Measurements from ENCODE around the gene INSIG2. TPM values are rescaled to one million over a fixed set of nuclear protein-coding genes. Genes with fewer than 3 reads are reported as not detected.

The INSIG2 gene
- total RNA-seq, 1 donor: 9.5 TPM

DNA sequence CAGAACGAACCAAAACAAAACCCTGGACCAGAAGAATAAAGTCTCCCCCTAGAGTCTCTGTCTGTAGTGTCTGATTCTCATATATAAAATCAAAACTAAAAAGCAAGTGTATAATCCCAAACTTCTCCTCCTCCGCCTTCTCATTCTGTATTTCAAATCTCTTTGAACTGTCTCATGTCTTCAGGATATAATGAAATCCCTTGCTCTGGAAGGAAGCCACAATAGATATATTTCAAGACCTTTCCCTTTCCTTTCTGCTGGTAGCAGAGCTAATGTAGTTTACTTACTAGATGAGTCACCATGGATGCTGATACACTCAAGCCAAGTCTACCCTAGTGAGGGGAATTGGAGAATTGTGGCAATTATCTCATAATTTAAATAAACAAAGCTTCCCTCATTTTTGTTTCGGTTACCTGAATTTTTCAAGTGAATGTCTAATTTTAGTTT is 40.9 kb upstream of the INSIG2 start:
- TF ChIP-seq, protein P1, sequence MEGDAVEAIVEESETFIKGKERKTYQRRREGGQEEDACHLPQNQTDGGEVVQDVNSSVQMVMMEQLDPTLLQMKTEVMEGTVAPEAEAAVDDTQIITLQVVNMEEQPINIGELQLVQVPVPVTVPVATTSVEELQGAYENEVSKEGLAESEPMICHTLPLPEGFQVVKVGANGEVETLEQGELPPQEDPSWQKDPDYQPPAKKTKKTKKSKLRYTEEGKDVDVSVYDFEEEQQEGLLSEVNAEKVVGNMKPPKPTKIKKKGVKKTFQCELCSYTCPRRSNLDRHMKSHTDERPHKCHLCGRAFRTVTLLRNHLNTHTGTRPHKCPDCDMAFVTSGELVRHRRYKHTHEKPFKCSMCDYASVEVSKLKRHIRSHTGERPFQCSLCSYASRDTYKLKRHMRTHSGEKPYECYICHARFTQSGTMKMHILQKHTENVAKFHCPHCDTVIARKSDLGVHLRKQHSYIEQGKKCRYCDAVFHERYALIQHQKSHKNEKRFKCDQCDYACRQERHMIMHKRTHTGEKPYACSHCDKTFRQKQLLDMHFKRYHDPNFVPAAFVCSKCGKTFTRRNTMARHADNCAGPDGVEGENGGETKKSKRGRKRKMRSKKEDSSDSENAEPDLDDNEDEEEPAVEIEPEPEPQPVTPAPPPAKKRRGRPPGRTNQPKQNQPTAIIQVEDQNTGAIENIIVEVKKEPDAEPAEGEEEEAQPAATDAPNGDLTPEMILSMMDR (IDR thresholded peaks at IDR 0.05; ENCODE audit: insufficient read depth, low read length): no peak
- DNase-seq (ENCODE audit: low read depth): peak; percentile 64
- no peak overlapping the region for H3K4me3 ChIP-seq (ENCODE audit: low read depth, low read length)

DNA sequence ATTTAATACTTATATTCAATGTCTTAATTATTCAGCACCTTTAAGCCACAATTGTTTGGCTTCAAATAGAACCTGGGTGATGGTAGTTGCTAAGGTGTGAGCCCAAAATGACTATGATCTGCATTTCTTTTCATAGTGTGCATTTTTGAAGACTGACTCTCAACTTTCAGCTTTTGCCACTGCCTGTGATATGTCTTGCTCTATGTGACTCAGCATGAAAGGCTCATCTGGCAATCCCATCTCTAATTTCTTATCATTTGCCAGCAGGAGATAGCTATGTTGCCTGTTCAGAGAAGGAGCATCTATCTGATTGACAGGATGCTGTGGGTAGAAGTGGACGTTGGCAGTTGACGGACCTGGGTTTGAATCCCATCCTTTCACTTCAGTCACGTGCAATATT is 39.9 kb upstream of the INSIG2 start:
- TF ChIP-seq, protein P1 (IDR thresholded peaks at IDR 0.05; ENCODE audit: insufficient read depth, low read length): no peak
- no peak overlapping the region for H3K4me3 ChIP-seq (ENCODE audit: low read depth, low read length)
- no peak for DNase-seq (ENCODE audit: low read depth)

DNA sequence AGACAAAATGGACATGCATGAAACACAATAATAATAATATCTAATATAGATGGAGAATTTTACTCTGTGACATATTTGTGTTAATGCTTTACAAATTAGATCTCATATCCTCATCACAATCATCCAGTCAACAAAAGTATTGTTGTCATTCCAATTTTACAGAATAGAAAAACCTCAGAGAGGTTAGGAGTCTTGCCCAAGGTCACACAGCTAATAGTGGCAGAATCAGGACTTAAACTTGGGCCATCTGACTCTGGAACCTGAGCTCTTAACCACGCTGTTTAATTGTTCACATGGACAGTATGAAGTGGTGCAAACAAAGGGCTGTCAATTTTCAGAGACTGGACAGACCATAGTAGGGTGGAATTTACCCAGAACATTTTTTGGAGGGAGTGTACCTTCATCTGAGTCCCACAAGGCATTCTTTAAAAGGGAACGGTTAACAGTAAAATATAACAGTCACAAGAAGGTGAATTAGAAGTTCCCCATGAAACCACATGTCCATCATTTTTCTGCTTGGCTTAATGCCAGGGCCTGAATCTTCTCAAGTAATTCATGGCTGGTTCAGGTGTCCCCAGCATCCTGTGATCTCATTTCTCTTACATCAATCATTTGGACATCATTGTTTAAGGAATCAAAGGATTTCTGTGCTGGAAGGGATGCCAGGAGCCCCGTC is 39.0 kb upstream of the INSIG2 start:
- H3K4me3 ChIP-seq (ENCODE audit: low read depth, low read length): no peak overlapping the region
- TF ChIP-seq, protein P1 (IDR thresholded peaks at IDR 0.05; ENCODE audit: insufficient read depth, low read length): no peak
- no peak for DNase-seq (ENCODE audit: low read depth)

DNA sequence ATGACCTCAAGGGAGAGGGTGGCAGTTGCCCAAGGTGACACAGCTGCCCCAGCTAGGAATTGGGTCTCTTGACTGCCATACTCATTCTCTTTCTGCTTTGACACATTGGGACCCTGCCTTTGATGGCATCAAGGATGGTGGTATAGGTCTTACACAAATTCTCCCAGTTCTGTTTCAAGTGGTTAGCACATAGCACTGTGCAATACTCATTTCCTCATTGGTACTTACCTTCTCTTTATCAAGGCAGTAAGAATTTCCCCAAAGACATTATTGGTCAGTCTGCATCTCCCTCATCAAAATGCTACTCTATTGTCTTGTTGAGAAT is 38.5 kb upstream of the INSIG2 start:
- TF ChIP-seq, protein P1 (IDR thresholded peaks at IDR 0.05; ENCODE audit: insufficient read depth, low read length): no peak
- no peak overlapping the region for H3K4me3 ChIP-seq (ENCODE audit: low read depth, low read length)
- DNase-seq (ENCODE audit: low read depth): no peak

DNA sequence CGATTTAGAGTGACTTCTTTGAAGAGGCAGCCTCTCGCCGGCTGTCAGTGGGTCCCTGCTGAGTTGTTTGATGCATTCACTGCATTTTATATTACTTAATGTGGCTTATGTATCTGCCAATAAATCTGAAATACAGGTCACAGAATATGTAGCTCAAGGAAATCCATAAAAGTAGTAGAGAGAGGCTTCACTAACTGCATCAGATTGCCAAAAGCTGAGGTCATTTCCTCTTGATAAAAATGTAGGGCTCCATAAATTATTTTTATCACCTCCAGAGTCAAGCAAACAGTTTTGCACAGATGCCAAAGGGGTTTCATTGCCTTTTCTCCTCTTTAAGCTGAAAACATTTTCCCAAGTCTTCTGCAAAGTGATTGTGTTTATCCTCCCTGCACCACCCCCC is 37.9 kb upstream of the INSIG2 start:
- TF ChIP-seq, protein P1 (IDR thresholded peaks at IDR 0.05; ENCODE audit: insufficient read depth, low read length): no peak
- H3K4me3 ChIP-seq (ENCODE audit: low read depth, low read length): no peak overlapping the region
- peak; percentile 19 for DNase-seq (ENCODE audit: low read depth)

DNA sequence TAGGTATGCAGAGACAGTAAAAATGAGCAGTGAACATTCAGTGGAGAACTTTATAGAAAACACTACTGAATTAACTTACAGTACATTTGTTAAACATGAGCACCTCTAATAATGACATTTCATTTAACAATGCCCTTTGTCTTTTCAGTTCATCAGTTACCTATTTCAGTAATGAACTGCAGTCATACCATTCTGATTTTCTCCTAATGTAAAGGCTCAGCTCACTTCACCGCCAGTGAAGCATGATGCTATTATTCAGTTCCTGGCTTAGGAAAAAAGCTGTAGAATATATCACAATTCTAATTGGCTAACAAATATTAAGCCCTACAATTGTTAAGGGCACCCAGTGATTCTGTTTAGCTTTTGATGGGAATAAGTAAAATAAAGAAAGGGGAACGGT is 37.3 kb upstream of the INSIG2 start:
- no peak overlapping the region for H3K4me3 ChIP-seq (ENCODE audit: low read depth, low read length)
- TF ChIP-seq, protein P1 (IDR thresholded peaks at IDR 0.05; ENCODE audit: insufficient read depth, low read length): no peak
- no peak for DNase-seq (ENCODE audit: low read depth)

DNA sequence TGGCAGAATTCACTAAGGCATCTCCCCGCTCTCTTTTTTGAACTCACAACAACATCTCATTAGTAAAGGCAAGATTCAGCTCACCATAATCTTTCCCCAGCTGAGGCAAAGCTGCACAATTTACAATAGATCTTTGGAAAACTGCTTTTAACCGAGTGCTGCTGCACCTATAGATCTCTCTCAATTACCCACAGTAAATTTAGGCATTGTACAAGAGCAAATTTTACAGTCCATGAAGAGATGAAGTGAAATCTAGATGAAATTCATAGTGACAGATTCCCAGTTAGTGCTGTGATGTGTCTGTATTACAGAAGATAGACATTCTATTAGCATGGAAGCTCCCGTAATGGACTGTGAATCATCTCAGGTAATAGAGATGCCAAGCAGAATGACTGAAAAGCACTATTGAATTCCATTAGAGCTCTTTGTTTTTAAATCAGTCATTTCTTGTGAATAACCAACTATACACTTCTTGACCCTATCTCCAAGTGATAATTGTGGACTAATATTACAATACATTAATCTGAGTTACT is 36.4 kb upstream of the INSIG2 start:
- no peak overlapping the region for H3K4me3 ChIP-seq (ENCODE audit: low read depth, low read length)
- DNase-seq (ENCODE audit: low read depth): no peak
- TF ChIP-seq, protein P1 (IDR thresholded peaks at IDR 0.05; ENCODE audit: insufficient read depth, low read length): no peak

Data from fibroblast of the aortic adventitia (primary cell).